ENCODE measurements around the gene CATSPER3.

The CATSPER3 gene

DNA sequence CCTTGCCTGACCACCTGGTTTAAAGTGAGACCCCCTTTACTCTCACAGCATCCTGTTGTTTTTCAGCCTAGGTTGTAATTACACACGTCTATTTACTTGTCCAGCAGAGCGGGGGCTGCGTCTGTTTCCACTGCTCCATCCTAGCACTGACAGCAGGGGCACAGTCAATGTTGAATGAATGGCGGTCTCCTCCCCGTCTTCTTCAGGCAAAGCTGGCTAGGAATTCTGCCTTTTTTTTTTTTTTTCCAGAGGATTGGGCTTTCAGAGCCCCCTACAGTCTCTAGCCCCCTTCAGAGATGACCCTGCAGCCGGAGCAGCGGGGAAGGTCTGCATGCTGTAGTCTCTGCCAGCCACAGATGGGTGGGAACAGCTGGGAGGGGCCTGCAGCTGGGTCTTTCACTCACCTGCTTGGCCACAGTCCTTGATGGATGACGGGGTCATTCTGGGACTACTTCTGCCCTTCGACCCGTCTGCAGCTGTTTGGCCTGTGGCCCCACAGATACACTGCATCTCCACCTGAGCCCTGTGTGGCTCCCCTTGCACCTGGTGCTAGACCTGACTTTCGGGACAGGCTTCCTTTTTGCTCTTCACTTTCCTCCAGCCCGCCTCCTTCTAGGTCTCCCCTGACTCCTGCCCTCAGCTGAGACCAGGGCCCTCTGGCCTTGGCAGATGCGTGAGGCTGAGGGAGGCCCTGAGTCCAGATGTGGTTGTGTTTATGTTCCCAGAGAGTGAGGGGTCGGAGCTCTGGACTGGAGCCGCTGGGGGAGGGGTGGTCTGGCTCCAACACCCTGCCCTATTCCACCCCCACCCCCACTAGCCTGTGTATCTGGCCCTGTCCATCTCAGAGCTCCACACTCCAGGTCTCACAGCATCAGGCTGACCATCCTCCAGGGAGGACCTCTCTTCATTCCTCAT lies 58.3 kb downstream of the CATSPER3 start:
- no peak for TF ChIP-seq LEF1 (IDR thresholded peaks at IDR 0.05; ENCODE audit: borderline replicate concordance)
- ChIA-PET POLR2A (interaction anchor here (0.8 to 1.2 kb wide), 2 partner anchors 9 to 21 kb away, joined by 3 to 5 read pairs; no protein-coding TSS in a partner anchor), CTCF (interaction anchor here (0.7 kb wide), 1 partner anchor 133 kb away, joined by 3 read pairs; no protein-coding TSS in a partner anchor)
- DNase-seq (ENCODE audit: extremely low spot score): no peak

DNA sequence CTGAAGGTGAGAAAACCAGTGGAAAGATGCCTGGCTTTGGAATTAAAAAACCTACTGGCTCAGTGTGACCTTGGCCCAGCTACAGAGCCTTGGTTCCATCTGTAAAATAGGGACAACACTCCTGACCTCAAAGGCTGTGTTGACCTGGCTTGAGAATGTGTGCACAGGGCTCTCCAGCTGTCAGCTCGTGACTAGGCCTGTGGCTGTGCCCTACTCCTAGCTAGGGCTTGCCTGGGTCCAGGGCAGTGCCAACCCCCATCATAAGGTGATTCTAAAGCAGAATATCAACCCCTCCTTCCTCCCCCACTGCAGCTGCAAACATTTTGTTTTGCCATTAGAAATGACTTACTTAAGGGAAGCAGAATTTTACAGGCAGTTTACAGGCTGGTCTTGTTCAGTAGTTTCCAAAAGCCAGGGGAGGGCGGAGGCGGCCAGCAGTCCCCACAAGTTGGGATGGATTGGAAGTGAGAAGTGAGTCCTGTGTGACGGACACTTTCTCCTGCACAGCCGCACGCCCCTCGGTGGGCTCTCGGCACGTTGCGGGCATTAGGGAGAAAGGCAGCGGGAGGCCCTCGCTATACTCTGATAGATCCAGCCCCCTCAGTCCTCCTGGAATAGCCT lies 59.0 kb downstream of the CATSPER3 start:
- POLR2A ChIA-PET: interaction anchor here (0.8 kb wide), 1 partner anchor 20 kb away, joined by 3 read pairs; no protein-coding TSS in a partner anchor
- no peak for TF ChIP-seq BHLHE40 (IDR thresholded peaks at IDR 0.05; ENCODE audit: borderline replicate concordance)
- TF ChIP-seq, protein P1, sequence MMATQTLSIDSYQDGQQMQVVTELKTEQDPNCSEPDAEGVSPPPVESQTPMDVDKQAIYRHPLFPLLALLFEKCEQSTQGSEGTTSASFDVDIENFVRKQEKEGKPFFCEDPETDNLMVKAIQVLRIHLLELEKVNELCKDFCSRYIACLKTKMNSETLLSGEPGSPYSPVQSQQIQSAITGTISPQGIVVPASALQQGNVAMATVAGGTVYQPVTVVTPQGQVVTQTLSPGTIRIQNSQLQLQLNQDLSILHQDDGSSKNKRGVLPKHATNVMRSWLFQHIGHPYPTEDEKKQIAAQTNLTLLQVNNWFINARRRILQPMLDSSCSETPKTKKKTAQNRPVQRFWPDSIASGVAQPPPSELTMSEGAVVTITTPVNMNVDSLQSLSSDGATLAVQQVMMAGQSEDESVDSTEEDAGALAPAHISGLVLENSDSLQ (IDR thresholded peaks at IDR 0.05): 0 out of 2 replicates have a peak, but pooled peaks have one; percentile 2
- CTCF ChIA-PET: no interaction called here

DNA sequence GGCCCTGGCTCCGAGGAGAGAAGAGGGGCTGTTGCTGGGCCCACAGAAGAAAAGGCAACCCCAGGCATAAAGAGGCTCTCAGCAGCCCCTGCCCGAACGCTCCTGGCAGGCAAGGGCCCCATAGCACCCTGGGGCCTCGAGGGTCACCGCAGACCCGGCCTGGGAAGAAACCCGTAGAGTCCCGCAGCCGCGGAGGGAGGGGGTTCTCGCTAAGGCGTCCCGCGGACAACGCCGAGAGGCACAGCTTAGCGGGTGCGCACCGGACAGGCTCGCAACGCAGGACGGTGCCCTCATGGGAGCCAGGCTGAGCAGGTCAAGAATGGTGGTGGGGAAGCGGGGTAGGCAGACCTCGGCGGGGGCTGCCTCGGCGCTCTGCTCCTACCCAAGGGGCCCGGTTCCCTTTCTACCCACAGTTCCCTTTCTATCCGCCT lies 59.6 kb downstream of the CATSPER3 start:
- POLR2A ChIA-PET: no interaction called here
- CTCF ChIA-PET: no interaction called here
- TF ChIP-seq NFRKB (IDR thresholded peaks at IDR 0.05) (no peak), FOXK2 (IDR thresholded peaks at IDR 0.05) (no peak), SP1 (IDR thresholded peaks at IDR 0.05) (no peak), SUZ12 (IDR thresholded peaks at IDR 0.05) (no peak), FOXA1 (IDR thresholded peaks at IDR 0.05) (no peak), L3MBTL2 (conservative IDR thresholded peaks at IDR 0.05) (no peak), HDGF (IDR thresholded peaks at IDR 0.05; ENCODE audit: borderline replicate concordance) (no peak), TARDBP (IDR thresholded peaks at IDR 0.05) (no peak)
- DNase-seq (ENCODE audit: extremely low spot score): no peak

More for the DNA sequence above, 59.0 kb downstream of the CATSPER3 start:
- DNase-seq (ENCODE audit: extremely low spot score): peak; percentile 23

DNA sequence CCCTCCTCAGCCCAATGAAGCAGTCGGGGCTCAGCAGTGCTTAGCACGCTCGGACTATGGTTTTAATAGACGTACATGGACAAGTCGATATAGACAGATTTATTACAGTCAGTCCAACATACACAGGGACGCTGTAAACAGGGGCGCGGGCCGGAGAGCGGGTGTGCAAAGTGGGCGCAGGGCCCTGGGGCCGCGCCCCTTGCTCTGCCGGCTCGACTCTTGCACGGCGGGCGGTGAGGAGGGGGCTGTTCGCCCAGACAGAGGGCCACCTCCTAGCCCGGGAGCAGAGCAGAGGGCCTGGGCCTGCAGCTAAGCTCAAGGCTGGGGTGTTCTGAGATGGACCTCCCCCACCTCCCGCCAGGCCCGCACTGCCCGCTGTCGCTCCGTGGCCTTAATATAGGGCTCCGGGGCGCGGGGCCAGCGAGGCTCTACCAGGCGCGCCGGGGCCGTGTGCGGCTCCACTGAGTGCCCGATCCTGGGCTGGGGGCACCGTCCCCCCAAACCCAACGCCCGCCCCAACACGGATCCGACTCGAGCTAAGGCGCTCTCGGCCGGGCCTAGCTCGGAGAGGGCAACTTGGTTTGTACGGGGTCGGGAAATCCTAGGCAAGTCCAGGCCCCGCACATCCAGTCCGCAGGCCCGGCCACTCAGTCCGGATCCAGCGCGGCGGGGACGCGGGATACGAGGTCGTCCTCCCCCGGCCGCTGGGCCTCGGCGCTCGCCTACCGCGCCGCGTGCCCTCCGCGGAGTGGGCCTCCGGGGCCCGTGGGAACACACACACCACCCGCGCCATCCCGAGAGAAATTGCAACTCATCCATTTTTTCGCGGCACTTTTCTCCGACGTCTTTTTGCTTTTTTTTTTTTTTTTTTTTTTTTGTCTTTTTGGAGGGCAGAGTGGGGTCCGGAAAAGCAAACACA lies 60.2 kb downstream of the CATSPER3 start:
- CTCF ChIA-PET: no interaction called here
- DNase-seq (ENCODE audit: extremely low spot score): no peak
- no peak for TF ChIP-seq ELF4 (IDR thresholded peaks at IDR 0.05)
- no peak for TF ChIP-seq ZNF384 (IDR thresholded peaks at IDR 0.05)
- no peak for TF ChIP-seq SUZ12 (IDR thresholded peaks at IDR 0.05)
- no peak for TF ChIP-seq FOXK2 (IDR thresholded peaks at IDR 0.05)
- no peak for TF ChIP-seq L3MBTL2 (conservative IDR thresholded peaks at IDR 0.05)
- no peak for TF ChIP-seq HDGF (IDR thresholded peaks at IDR 0.05; ENCODE audit: borderline replicate concordance)
- no peak for TF ChIP-seq TARDBP (IDR thresholded peaks at IDR 0.05)
- no peak for TF ChIP-seq ARNT (IDR thresholded peaks at IDR 0.05)
- TF ChIP-seq NFRKB (IDR thresholded peaks at IDR 0.05): no peak
- TF ChIP-seq FOXM1 (IDR thresholded peaks at IDR 0.05; ENCODE audit: borderline replicate concordance): no peak
- TF ChIP-seq CTBP1 (IDR thresholded peaks at IDR 0.05; ENCODE audit: borderline replicate concordance): no peak
- no peak for TF ChIP-seq FOXA1 (IDR thresholded peaks at IDR 0.05)
- TF ChIP-seq, protein P1 (IDR thresholded peaks at IDR 0.05): no peak
- POLR2A ChIA-PET: no interaction called here

DNA sequence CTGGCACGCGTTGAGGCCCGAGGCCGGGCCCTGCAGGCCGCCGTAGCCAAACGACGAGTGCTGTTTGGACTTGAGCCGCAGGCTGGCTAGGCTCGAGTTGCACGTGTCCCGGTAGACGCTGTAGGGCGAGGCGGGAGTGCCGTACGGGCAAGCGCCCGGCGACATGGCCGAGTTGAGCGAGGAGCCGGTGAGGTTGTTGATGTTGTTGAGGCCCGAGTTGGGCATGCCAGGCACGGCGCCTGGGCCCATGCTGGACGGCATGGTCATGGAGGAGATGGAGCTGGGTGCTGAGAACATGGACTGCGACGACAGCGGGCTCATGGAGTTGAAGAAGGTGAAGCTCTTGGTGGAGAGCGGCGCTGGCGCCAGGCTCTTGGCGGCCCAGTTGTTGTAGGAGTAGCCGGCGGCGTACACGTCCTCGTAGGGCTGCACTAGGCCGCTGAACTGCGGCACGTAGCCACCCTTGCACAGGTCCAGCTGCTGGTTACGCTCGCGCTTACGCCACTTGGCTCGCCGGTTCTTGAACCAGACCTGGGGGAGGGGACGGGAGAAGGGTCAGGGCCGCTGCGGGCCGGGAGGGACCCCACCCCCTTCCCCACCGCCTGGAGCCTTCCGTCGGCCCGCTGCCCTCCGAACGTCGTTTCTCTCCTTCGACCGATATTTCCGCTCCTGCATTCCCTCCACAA lies 61.2 kb downstream of the CATSPER3 start:
- TF ChIP-seq, protein P1 (IDR thresholded peaks at IDR 0.05): no peak
- no peak for TF ChIP-seq ELF4 (IDR thresholded peaks at IDR 0.05)
- TF ChIP-seq SUZ12 (IDR thresholded peaks at IDR 0.05): no peak
- no peak for TF ChIP-seq ZNF384 (IDR thresholded peaks at IDR 0.05)
- no peak for TF ChIP-seq TARDBP (IDR thresholded peaks at IDR 0.05)
- no peak for TF ChIP-seq FOXM1 (IDR thresholded peaks at IDR 0.05; ENCODE audit: borderline replicate concordance)
- TF ChIP-seq CTBP1 (IDR thresholded peaks at IDR 0.05; ENCODE audit: borderline replicate concordance): no peak
- TF ChIP-seq L3MBTL2 (conservative IDR thresholded peaks at IDR 0.05): no peak
- TF ChIP-seq HDGF (IDR thresholded peaks at IDR 0.05; ENCODE audit: borderline replicate concordance): no peak
- TF ChIP-seq FOXK2 (IDR thresholded peaks at IDR 0.05): no peak
- TF ChIP-seq BHLHE40 (IDR thresholded peaks at IDR 0.05; ENCODE audit: borderline replicate concordance): no peak
- TF ChIP-seq SP1 (IDR thresholded peaks at IDR 0.05): no peak
- TF ChIP-seq LEF1 (IDR thresholded peaks at IDR 0.05; ENCODE audit: borderline replicate concordance): no peak
- no peak for TF ChIP-seq NFRKB (IDR thresholded peaks at IDR 0.05)
- TF ChIP-seq ARNT (IDR thresholded peaks at IDR 0.05): no peak
- TF ChIP-seq FOXA1 (IDR thresholded peaks at IDR 0.05): no peak
- ChIA-PET CTCF (no interaction called here), POLR2A (no interaction called here)

More for the DNA sequence above, 61.2 kb downstream of the CATSPER3 start:
- no peak for DNase-seq (ENCODE audit: extremely low spot score)

Data from HEK293T (cell line).